Activated naive CD4-positive, alpha-beta T cell treated with anti-CD3 and anti-CD28 coated beads, Interleukin-2, amount 50 U/mL, for 72 hours (primary cell): ENCODE data around the gene TTC23L. TPM values are rescaled to one million over a fixed set of nuclear protein-coding genes. Genes with fewer than 3 reads are reported as not detected.

Experiments
- ATAC-seq, 2 donors: fragments of 150-1000 bp; cut with Tn5 transposase; 2 replicates each; pipeline ENCODE4 v1.10.0; 2021; ENCODE audit warnings: mild to moderate bottlenecking in 2 of 2, moderate library complexity in 2 of 2
- DNase-seq, 2 donors: peaks; one replicate each; pipeline ENCODE4 v3.0.0; 2021 to 2022; ENCODE audit warnings: low spot score in 2 of 2
- H3K27ac Mint-ChIP-seq, 2 donors: one replicate each; pipeline ENCODE4 v1.8.0; 2022; ENCODE audit warnings: mild to moderate bottlenecking in 2 of 2, mixed read lengths in 2 of 2
- H3K36me3 Mint-ChIP-seq, 2 donors: one replicate each; pipeline ENCODE4 v1.8.0; 2022; ENCODE audit warnings: mixed read lengths in 2 of 2
- H3K9me3 Mint-ChIP-seq, 2 donors: one replicate each; pipeline ENCODE4 v1.8.0; 2022; ENCODE audit warnings: mixed read lengths in 2 of 2
- total RNA-seq, 2 donors: library from RNA; stranded (reverse); gene quantifications; one replicate each; pipeline ENCODE4 v1.2.3, GENCODE V29; 2022

The TTC23L gene
- total RNA-seq, 2 donors from 2014 or later: 0.25 to 0.32 TPM

DNA sequence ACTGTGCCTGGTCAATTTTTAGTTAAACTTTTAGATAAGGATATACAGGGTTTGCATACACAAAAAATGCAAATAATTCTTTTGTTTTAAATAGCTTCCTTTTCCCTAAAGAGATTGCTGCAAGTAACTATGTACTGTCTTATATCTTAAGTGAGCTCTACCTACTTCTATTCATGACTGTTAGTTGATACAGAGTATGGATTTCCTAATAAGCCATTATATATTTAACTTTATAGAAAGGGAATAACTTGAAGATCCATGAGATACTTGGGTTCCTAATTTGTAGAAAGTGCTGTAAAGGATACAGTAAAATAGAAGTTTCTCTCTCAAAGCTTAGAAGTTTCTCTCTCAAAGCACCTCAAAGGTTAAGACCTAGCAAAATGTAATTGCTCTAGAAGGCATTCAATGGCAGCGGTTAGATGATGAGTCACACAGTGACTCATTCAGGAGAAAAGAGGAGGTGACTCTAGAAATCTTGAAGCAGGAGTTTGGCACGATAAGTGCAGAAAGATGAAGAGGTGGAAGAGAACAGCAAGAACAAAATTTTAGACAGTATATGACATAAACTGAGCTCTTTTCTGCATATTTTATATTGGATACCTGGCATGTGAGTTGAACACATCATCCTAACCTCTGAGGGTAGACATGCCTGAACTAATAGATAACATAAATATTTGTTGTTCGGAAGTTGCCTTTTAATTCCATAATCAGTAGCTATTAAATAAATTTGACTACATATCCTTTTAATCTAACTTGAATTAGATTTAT is 84.9 kb downstream of the TTC23L start:
- ATAC-seq (peak; percentile 97 to 98), DNase-seq (peak in 1 of 2 donors; percentile 27)
- Mint-ChIP-seq H3K9me3 (no peaks in the 10 kb centered on the region), H3K36me3 (peaks cover 6 to 28% of the 10 kb centered on the region in 2 donors), H3K27ac (peak overlapping the region; percentile 77 to 79)

DNA sequence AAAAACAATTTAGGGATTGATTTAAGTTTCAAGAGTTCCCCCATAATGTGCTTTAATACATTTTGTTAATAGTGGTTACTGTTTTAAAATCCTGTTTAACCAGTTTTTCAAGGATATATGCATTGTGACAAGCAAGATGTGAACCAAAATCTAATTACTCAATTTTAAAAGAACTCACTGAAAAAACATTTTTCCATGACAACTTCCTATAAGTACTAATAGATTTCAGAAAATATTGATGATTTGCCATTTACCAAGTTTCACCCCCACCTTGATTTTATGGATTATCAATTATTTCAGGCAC is 85.5 kb downstream of the TTC23L start:
- no peak for ATAC-seq
- Mint-ChIP-seq H3K27ac (peak overlapping the region; percentile 77 to 79), H3K9me3 (no peaks in the 10 kb centered on the region), H3K36me3 (peaks cover 6 to 28% of the 10 kb centered on the region in 2 donors)
- no peak for DNase-seq

DNA sequence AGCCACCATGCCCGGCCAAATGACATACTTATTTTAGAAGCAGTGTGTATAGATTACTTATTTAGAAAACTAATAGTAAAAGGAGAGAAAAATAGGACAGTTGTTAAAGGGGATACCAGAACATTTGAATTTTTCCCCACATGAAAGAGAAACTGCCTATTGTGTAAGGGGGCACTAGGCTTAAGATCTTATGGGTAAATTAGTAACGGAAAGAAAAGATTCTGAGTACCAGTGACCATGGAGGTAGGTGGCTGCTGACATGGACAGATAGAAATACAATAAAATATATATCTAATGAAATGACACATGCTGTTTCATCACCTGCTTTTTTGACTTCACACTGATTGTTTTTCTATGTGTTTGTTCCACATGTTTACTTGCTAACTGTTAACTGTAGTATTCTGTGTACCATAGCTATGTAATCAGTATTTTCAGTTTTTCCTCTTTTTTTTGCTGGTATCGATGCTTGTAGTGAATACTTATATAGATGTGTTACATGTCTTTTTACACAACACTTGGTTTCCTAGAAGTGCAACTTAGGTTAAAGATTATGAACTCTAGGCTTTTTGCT is 87.4 kb downstream of the TTC23L start:
- peak overlapping the region in 1 of 2 donors; percentile 91 for H3K27ac Mint-ChIP-seq
- H3K9me3 Mint-ChIP-seq: no peaks in the 10 kb centered on the region
- H3K36me3 Mint-ChIP-seq: peaks cover 21 to 40% of the 10 kb centered on the region in 2 donors
- no peak for DNase-seq
- ATAC-seq: no peak

DNA sequence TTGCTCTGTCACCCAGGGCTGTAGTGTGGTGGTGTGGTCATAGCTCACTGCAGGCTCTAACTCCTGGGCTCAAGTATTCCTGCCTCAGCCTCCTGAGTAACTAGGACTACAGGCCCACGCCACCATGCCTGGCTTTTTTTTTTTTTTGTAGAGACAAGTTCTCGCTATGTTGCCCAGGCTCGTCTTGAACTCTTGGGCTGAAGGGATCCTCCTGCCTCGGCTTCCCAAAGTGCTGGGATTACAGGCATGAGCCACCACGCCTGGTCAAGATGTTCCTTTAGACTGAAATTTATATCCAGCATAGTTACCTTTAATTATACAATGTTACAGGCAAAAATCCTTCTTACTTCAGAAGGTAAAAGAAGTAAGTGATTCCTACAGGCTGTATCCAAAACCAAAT is 88.8 kb downstream of the TTC23L start:
- ATAC-seq: no peak
- H3K36me3 Mint-ChIP-seq: peaks cover 24 to 41% of the 10 kb centered on the region in 2 donors

DNA sequence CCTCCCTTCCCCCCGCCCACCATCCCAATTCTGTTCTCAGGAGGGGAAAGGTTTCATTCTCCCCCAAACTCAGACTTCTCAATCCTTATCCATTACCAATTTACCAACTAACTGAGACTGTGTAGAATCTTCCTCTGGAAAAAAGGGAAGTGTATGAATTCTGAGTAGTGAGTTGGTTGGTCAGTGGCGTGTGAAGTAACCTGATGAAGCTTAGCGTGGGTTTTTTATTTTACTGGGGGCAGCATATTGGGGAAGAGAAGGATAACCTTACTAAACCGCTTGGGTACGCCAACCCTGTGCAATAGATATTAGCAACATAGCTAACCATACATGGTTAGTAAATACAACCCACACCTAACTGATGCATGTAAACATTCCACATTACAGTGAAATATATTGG is 89.3 kb downstream of the TTC23L start:
- ATAC-seq: no peak
- peaks cover 24 to 41% of the 10 kb centered on the region in 2 donors for H3K36me3 Mint-ChIP-seq
- H3K27ac Mint-ChIP-seq: no peak overlapping the region
- H3K9me3 Mint-ChIP-seq: no peaks in the 10 kb centered on the region
- DNase-seq: no peak

More for the DNA sequence above, 88.8 kb downstream of the TTC23L start:
- Mint-ChIP-seq H3K27ac (no peak overlapping the region), H3K9me3 (no peaks in the 10 kb centered on the region)
- DNase-seq: no peak

DNA sequence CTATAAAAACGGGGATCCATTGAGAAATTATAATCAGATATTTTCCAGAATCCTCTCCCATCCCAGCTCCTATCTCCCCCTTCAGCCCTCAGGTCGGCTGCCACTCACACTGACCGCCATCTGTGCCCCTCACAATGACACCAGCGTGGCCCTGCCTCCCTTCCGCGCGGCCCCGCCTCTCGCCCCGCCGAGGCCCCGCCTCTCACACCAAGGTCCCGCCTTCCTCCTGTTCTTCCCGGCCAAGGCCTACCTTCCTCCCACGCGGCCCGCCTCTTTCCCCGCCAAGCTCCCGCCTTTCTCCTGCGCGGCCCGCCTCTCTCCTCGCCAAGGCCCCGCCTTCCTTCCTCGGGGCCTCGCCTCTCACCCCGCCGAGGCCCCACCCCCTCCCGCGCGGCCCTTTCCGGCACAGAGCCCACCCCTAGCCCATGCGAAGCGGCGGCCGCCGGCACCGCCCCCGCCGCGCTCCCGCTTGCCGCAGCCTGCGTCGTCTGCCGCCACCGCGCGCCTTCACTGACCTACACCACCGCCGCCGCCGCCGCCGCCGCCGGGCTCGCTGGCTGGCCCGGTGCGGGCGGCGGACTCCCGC is 90.3 kb downstream of the TTC23L start, which contains the start of gene DNAJC21:
Gene DNAJC21, plus strand, starts transcription at position 426 of the 586 bp plus-strand sequence. CDS start 261 bp downstream, outside the sequence.
- H3K9me3 Mint-ChIP-seq: no peaks in the 10 kb centered on the region
- H3K36me3 Mint-ChIP-seq: peaks cover 19 to 42% of the 10 kb centered on the region in 2 donors
- DNase-seq: peak; percentile 98
- peak within 1 kb of the TSS; percentile 93 to 99 for H3K27ac Mint-ChIP-seq
- ATAC-seq: peak; percentile 89 to 90

DNA sequence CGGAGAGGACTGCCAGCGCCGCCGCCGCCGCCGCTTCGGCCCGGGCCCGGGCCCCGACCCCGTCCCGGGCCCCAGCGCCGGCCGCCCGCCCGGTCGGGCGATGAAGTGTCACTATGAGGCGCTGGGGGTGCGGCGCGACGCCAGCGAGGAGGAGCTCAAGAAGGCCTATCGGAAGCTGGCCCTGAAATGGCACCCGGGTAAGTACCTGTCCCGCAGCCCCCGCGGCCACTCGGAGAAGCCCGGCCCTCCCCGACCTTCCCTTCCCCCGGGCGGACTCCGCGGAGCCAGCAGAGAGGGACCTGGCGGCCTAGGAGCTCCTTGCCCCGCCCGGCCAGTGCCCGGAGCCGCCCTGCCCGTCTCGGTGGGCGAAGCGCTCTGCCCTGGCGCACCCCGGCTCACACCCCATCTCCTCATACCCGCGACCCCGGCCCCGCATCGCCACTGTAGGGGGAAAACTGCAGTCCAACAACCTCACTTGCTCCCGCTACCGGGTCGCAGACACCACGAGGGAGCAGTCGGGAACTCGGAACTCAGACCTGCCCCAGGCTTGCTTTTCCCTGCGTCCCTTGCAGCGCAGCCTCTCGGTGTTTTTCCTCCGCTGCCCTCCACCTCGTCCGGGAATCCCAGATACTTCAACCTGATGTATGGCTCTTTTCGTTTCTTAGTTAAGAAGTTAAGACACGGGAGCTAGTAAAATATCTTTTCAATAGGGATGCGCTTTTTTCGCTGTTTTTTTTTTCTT is 90.9 kb downstream of the TTC23L start:
- H3K36me3 Mint-ChIP-seq: peaks cover 19 to 36% of the 10 kb centered on the region in 2 donors
- peak overlapping the region; percentile 93 to 99 for H3K27ac Mint-ChIP-seq
- DNase-seq (peak; percentile 79 to 83), ATAC-seq (peak; percentile 73 to 82)
- H3K9me3 Mint-ChIP-seq: no peaks in the 10 kb centered on the region

DNA sequence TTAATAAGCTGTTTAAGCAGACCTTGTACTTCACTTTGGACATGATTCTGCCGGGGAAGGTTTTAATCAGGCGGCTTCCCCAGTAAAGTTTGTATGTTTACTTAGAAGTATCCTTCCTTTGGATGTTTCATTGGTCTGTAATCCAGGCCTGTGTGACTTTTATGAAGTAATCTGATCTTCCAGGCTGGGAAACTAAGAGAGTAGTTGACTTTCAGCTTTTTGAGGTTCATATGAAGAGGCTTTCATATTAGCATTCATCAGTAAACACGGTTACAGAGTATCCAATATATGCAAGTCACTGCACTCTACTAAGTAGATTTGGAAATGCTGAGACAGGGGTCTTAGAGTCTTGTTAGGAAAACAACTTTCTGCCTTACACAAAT is 91.5 kb downstream of the TTC23L start:
- H3K36me3 Mint-ChIP-seq: peaks cover 19 to 31% of the 10 kb centered on the region in 2 donors
- no peak for ATAC-seq
- no peaks in the 10 kb centered on the region for H3K9me3 Mint-ChIP-seq
- H3K27ac Mint-ChIP-seq: peak overlapping the region; percentile 93 to 99
- DNase-seq: no peak

DNA sequence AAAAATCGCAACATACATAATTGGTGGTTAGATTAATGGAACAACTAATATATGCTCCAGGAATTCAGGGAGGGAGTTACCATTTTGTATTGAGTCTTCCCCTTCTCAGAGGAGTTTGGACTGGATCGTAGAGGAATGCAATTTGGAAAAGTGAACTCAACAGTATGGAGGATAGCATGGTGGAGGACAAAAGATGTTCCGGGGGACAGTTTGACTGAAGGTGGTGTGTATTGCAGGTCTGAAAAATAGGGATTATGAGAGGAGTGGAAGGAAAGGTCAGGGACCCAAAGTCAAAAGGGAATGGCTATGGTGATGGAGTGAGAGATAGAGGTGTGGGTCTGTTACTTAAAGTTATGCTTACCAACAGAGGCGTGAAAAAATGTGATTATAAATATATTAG is 91.9 kb downstream of the TTC23L start:
- Mint-ChIP-seq H3K27ac (peak overlapping the region; percentile 93 to 99), H3K36me3 (peaks cover 19 to 27% of the 10 kb centered on the region in 2 donors), H3K9me3 (no peaks in the 10 kb centered on the region)
- DNase-seq: no peak
- no peak for ATAC-seq

DNA sequence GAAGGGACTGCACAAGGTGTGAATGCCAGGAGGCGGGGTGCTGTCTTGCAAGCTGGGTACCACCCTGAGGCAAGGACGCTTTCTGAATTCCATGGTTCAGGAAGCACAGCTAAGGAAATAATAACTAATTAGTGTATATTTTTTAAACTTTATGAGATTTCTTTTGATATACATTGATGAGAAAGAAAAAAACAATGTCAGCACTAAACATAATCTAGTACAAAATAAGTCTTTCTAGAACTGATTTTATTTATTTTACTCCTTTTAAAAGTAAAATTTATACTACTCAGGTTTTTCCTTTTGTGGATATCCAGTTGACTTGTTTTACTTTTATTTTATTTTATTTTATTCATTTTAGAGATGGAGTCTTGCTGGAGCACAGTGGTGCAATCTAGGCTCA is 94.0 kb downstream of the TTC23L start:
- no peak for DNase-seq
- no peak for ATAC-seq
- H3K27ac Mint-ChIP-seq: no peak overlapping the region
- no peaks in the 10 kb centered on the region for H3K9me3 Mint-ChIP-seq
- peaks cover 19 to 27% of the 10 kb centered on the region in 2 donors for H3K36me3 Mint-ChIP-seq

DNA sequence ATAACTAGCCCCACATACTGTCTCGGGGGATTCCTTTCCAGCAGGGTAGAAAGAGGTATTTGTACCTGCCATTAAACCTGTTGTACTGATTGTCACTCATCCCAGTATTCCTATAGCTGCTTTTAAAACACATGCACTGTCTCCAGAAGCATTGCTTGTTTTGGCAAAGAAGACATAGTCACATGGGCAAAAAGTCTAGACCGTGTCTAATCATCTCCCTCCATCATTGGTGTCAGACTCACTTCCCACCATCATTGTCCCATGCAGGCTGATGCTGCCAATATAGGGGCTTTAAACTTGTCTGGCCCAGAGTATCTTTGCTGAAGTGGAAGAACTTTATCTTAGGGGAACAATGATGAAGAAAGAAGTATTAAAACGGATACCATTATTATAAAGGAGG is 103.0 kb downstream of the TTC23L start:
- H3K36me3 Mint-ChIP-seq: peaks cover 0 to 19% of the 10 kb centered on the region in 2 donors
- H3K27ac Mint-ChIP-seq: no peak overlapping the region
- DNase-seq: no peak
- no peak for ATAC-seq
- H3K9me3 Mint-ChIP-seq: no peaks in the 10 kb centered on the region

DNA sequence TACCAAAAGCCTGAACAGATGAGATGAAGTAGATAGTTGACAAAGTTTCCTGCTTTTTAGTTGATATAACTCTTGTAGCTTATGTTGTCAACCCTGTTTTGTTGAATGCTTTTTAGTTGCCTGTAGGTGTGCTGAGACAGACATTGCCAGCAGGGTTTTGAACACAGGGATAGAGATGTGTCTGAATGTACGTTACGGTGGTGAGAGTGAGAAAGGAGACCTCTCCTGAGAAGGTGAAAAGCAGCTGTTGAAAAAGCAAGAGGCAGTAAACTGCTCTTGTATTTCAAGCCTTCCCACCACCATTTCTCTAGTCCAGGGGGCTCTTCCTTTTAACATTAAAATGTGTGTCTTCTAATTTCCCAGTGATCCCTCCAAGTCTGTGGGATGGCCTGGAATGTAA is 105.1 kb downstream of the TTC23L start:
- H3K27ac Mint-ChIP-seq: no peak overlapping the region
- H3K36me3 Mint-ChIP-seq: peaks cover 0 to 20% of the 10 kb centered on the region in 2 donors
- ATAC-seq: no peak
- H3K9me3 Mint-ChIP-seq: no peaks in the 10 kb centered on the region
- no peak for DNase-seq

DNA sequence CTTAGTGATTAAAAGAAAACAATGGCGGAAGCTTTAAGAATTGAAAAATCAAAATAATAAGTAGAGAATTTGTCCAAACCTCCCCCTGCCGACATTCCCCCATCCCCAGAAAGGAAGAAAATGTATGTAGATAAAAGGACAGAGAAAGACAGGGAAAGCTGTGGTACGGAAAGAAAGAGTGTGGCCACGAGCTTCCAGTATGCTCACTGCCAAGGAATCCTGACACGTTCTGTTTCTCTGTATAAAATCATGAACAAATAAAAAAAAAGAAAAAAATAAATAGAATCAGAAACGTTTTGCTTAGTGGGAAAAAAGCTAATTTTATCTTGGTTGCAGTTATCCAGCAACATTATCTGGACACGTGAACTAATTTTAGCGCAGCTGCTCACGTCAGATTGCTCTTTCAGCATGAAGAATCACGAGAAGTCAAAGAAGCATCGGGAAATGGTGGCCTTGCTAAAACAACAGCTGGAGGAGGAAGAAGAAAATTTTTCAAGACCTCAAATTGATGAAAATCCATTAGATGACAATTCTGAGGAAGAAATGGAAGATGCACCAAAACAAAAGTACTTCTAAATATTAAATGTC is 105.6 kb downstream of the TTC23L start:
- peaks cover 5 to 24% of the 10 kb centered on the region in 2 donors for H3K36me3 Mint-ChIP-seq
- peak overlapping the region in 1 of 2 donors; percentile 24 for H3K27ac Mint-ChIP-seq
- H3K9me3 Mint-ChIP-seq: no peaks in the 10 kb centered on the region
- no peak for DNase-seq
- ATAC-seq: no peak
